ENCODE measurements around the gene OR6S1.
"Not testable (repeated sequence)": the region's sequence is repeated elsewhere in the genome, so short reads cannot be mapped to it uniquely, and the experiment has no call there.

Gene OR6S1

GRCh38 chr14:20610002-20610765 is 31.3 kb downstream of the OR6S1 start:
- DNase-seq, result peak; percentile 53 to 85 (median 65)

GRCh38 chr14:20609215-20610001 is 32.1 kb downstream of the OR6S1 start:
- DNase-seq, result peak; percentile 41 to 85 (median 57)

GRCh38 chr14:20608383-20609110 is 32.9 kb downstream of the OR6S1 start:
- DNase-seq, result no peak

- DNase-seq, result no peak
Measured at GRCh38 chr14:20607617-20608016, 33.9 kb downstream of the OR6S1 start.

GRCh38 chr14:20606902-20607242 is 34.6 kb downstream of the OR6S1 start:
- DNase-seq, result no peak

GRCh38 chr14:20606190-20606901 is 35.1 kb downstream of the OR6S1 start:
- DNase-seq, result no peak

- DNase-seq, result no peak
Measured at GRCh38 chr14:20603813-20604690, 37.4 kb downstream of the OR6S1 start.

GRCh38 chr14:20602583-20602982 is 38.9 kb downstream of the OR6S1 start:
- no peak for DNase-seq

- no peak for DNase-seq
Measured at GRCh38 chr14:20601522-20601921, 40.0 kb downstream of the OR6S1 start.

GRCh38 chr14:20597108-20597507 is 44.4 kb downstream of the OR6S1 start:
- DNase-seq, result no peak

- DNase-seq, result not testable (repeated sequence)
Measured at GRCh38 chr14:20595726-20596125, 45.8 kb downstream of the OR6S1 start.

- no peak for DNase-seq
Measured at GRCh38 chr14:20592574-20592973, 48.9 kb downstream of the OR6S1 start.

GRCh38 chr14:20591235-20591634 is 50.3 kb downstream of the OR6S1 start, which contains the start of gene RNASE12:
TSS of gene RNASE12 (minus strand) at chr14:20591376. CDS start at chr14:20590723, 653 bp downstream.
- no peak for DNase-seq
